ENCODE measurements around the gene SNTB2. TPM values are rescaled to one million over a fixed set of nuclear protein-coding genes. Genes with fewer than 3 reads are reported as not detected.

SNTB2 gene
- polyA plus RNA-seq, 1 of the 3 experiments (the other 2 are of a cell fraction): 13.0 TPM

- Histone ChIP-seq H4K20me1 (ENCODE audit: insufficient read depth) (peaks cover 5% of the 10 kb centered on the region; the same call in 1 of the 2 replicates), H3K9ac (no peak overlapping the region), H3K79me2 (ENCODE audit: insufficient read depth) (peaks cover 14% of the 10 kb centered on the region), H3K9me3 (no peaks in the 10 kb centered on the region), H2AFZ (ENCODE audit: low read depth) (no peak overlapping the region), H3K36me3 (replicated peaks in 1 of 2; ENCODE audit: control insufficient read depth in 1 of 2, insufficient read depth in 2 of 2, low read length in 1 of 2) (peaks cover 7 to 14% of the 10 kb centered on the region in 2 experiments), H3K27ac (ENCODE audit: low read depth in 2 of 2, low read length in 1 of 2) (no peak overlapping the region), H3K27me3 (ENCODE audit: insufficient read depth) (no peaks in the 10 kb centered on the region), H3K4me2 (no peak overlapping the region), H3K4me1 (ENCODE audit: control insufficient read depth in 1 of 2, insufficient read depth in 2 of 2, low read depth in 1 of 2, low read length in 1 of 2) (peaks cover 0 to 5% of the 10 kb centered on the region in 2 experiments; a peak in 1 of 4 replicates), H3F3A (replicated peaks; ENCODE audit: insufficient read depth) (peaks cover 23% of the 10 kb centered on the region), H3K4me3 (ENCODE audit: low read depth in 2 of 2, low read length in 1 of 2) (no peak overlapping the region), H3K9me2 (no peaks in the 10 kb centered on the region)
- no peak for DNase-seq
- 93% methylated on average over 2 of the region's 2 CpGs for WGBS (ENCODE audit: low lambda C conversion rate)
- CTCF ChIA-PET: interaction anchor here (1.3 kb wide), 1 partner anchor 158 kb away, joined by 4 read pairs; no protein-coding TSS in a partner anchor
- TF ChIP-seq EZH2phosphoT487 (IDR thresholded peaks at IDR 0.05; ENCODE audit: borderline replicate concordance, low read depth) (no peak), USF1 (IDR thresholded peaks at IDR 0.05; ENCODE audit: borderline replicate concordance, low read depth) (no peak), RFX5 (IDR thresholded peaks at IDR 0.05; ENCODE audit: low read length) (no peak), JUND (IDR thresholded peaks at IDR 0.05) (no peak), TCF12 (IDR thresholded peaks at IDR 0.05) (no peak), TEAD4 (IDR thresholded peaks at IDR 0.05; ENCODE audit: borderline replicate concordance, insufficient read depth) (no peak), FOXM1 (IDR thresholded peaks at IDR 0.05; ENCODE audit: low read depth) (no peak), GABPA (IDR thresholded peaks at IDR 0.05; ENCODE audit: low read depth) (no peak), IRF3 (IDR thresholded peaks at IDR 0.05; ENCODE audit: low read depth, low read length) (no peak), FOXJ3 (CRISPR knock-in tag; IDR thresholded peaks at IDR 0.05) (no peak), NFIC (IDR thresholded peaks at IDR 0.05; ENCODE audit: borderline replicate concordance) (no peak), MAX (IDR thresholded peaks at IDR 0.05; ENCODE audit: low read depth) (no peak), USF2 (IDR thresholded peaks at IDR 0.05; ENCODE audit: borderline replicate concordance, low read depth, low read length) (no peak), SMC3 (IDR thresholded peaks at IDR 0.05; ENCODE audit: low read depth, low read length) (no peak), POLR2AphosphoS5 (IDR thresholded peaks at IDR 0.05; ENCODE audit: low read depth, low read length) (no peak), MEF2A (IDR thresholded peaks at IDR 0.05; ENCODE audit: borderline replicate concordance, low read depth) (no peak)
- POLR2A ChIA-PET: no interaction called here
Measured at GRCh38 chr16:69307856-69308255, 120.9 kb downstream of the SNTB2 start.

GRCh38 chr16:69309316-69309715 is 122.4 kb downstream of the SNTB2 start:
- peaks cover 6 to 16% of the 10 kb centered on the region in 2 experiments for H3K36me3 ChIP-seq (replicated peaks in 1 of 2; ENCODE audit: control insufficient read depth in 1 of 2, insufficient read depth in 2 of 2, low read length in 1 of 2)
- no peaks in the 10 kb centered on the region for H3K9me2 ChIP-seq
- no peak overlapping the region for H3K4me3 ChIP-seq (ENCODE audit: low read depth in 2 of 2, low read length in 1 of 2)
- CTCF ChIA-PET: no interaction called here
- no peak for DNase-seq
- no peaks in the 10 kb centered on the region for H3K9me3 ChIP-seq
- H3K79me2 ChIP-seq (ENCODE audit: insufficient read depth): peaks cover 29% of the 10 kb centered on the region
- WGBS (ENCODE audit: low lambda C conversion rate): 95% methylated on average over 12 of the region's 12 CpGs
- H3K9ac ChIP-seq: no peak overlapping the region
- peaks cover 0 to 5% of the 10 kb centered on the region in 2 experiments; a peak in 1 of 4 replicates for H3K4me1 ChIP-seq (ENCODE audit: control insufficient read depth in 1 of 2, insufficient read depth in 2 of 2, low read depth in 1 of 2, low read length in 1 of 2)
- no peak overlapping the region for H2AFZ ChIP-seq (ENCODE audit: low read depth)
- H4K20me1 ChIP-seq (ENCODE audit: insufficient read depth): peaks cover 5% of the 10 kb centered on the region; the same call in 1 of the 2 replicates
- H3K27me3 ChIP-seq (ENCODE audit: insufficient read depth): no peaks in the 10 kb centered on the region
- peaks cover 23% of the 10 kb centered on the region for H3F3A ChIP-seq (replicated peaks; ENCODE audit: insufficient read depth)
- H3K4me2 ChIP-seq: no peak overlapping the region
- H3K27ac ChIP-seq (ENCODE audit: low read depth in 2 of 2, low read length in 1 of 2): no peak overlapping the region
- POLR2A ChIA-PET: no interaction called here
- no peak for TF ChIP-seq FOXJ3 (CRISPR knock-in tag; IDR thresholded peaks at IDR 0.05)
- TF ChIP-seq PBX3 (IDR thresholded peaks at IDR 0.05): no peak
- TF ChIP-seq NFIC (IDR thresholded peaks at IDR 0.05; ENCODE audit: borderline replicate concordance): no peak
- TF ChIP-seq SMC3 (IDR thresholded peaks at IDR 0.05; ENCODE audit: low read depth, low read length): no peak
- TF ChIP-seq CHD2 (IDR thresholded peaks at IDR 0.05; ENCODE audit: low read length, partially characterized antibody): no peak
- no peak for TF ChIP-seq FOSL2 (IDR thresholded peaks at IDR 0.05; ENCODE audit: borderline replicate concordance, low read depth)
- TF ChIP-seq TEAD4 (IDR thresholded peaks at IDR 0.05; ENCODE audit: borderline replicate concordance, insufficient read depth): no peak
- TF ChIP-seq MXI1 (IDR thresholded peaks at IDR 0.05; ENCODE audit: low read depth, low read length): no peak
- TF ChIP-seq SIN3A (IDR thresholded peaks at IDR 0.05; ENCODE audit: borderline replicate concordance, low read depth, low read length): no peak
- TF ChIP-seq MAX (IDR thresholded peaks at IDR 0.05; ENCODE audit: low read depth): no peak
- no peak for TF ChIP-seq RXRA (IDR thresholded peaks at IDR 0.05; ENCODE audit: borderline replicate concordance, low read depth)
- TF ChIP-seq TCF12 (IDR thresholded peaks at IDR 0.05): no peak
- TF ChIP-seq RFX5 (IDR thresholded peaks at IDR 0.05; ENCODE audit: low read length): no peak
- TF ChIP-seq TAF1 (IDR thresholded peaks at IDR 0.05; ENCODE audit: borderline replicate concordance, low read depth, low read length): no peak
- TF ChIP-seq GABPA (IDR thresholded peaks at IDR 0.05; ENCODE audit: low read depth): no peak

Measured in SK-N-SH (cell line).